SK-N-MC (cell line): ENCODE results near the gene ADH6.
"Not testable (repeated sequence)": the region's sequence is repeated elsewhere in the genome, so short reads cannot be mapped to it uniquely, and the experiment has no call there.

ENCODE experiments used
- DNase-seq: peaks from one replicate; pipeline ENCODE4 v3.0.0-alpha.2; 2011; ENCODE audit warnings: low read depth, low spot score
- H3K27ac ChIP-seq: fragments of 200-600 bp; sonication (generic); 2 replicates; pipeline ENCODE4 v1.5.1; 2016; ENCODE audit warnings: mixed run types
- H3K36me3 ChIP-seq: fragments of 200-600 bp; sonication (generic); 2 replicates; pipeline ENCODE4 v1.6.1; 2017; ENCODE audit warnings: antibody characterized with exemption, low read length, mixed read lengths; ENCODE audit not compliant: insufficient read depth
- H3K4me3 ChIP-seq: fragments of 200-600 bp; sonication (generic); 2 replicates; pipeline ENCODE4 v1.5.1; 2016
- H3K9ac ChIP-seq: fragments of 200-600 bp; sonication (generic); 2 replicates; pipeline ENCODE4 v1.8.0; 2017; ENCODE audit warnings: mixed run types, mixed read lengths; ENCODE audit not compliant: insufficient read length
- H3K9me3 ChIP-seq: fragments of 200-600 bp; sonication (generic); 2 replicates; pipeline ENCODE4 v1.6.1; 2017; ENCODE audit warnings: low read depth, mild to moderate bottlenecking, antibody characterized with exemption, low read length, moderate library complexity, mixed read lengths
- EZH2 ChIP-seq: fragments of 200-600 bp; sonication (generic); IDR thresholded peaks from one replicate; pipeline ENCODE4 v1.6.1; 2017; ENCODE audit warnings: antibody characterized with exemption
- FOXP2 ChIP-seq: optimal IDR thresholded peaks from 2 replicates; pipeline ENCODE3; 2011; ENCODE audit warnings: mild to moderate bottlenecking, moderate library complexity; ENCODE audit not compliant: insufficient read depth; ENCODE audit errors: extremely low read length, control extremely low read depth
- POLR2AphosphoS5 ChIP-seq: IDR thresholded peaks from 2 replicates; pipeline ENCODE4 v1.6.1; 2012; ENCODE audit warnings: mild to moderate bottlenecking, low read depth, low read length, borderline replicate concordance

ADH6 gene

GRCh38 chr4:99219072-99219471 is at the start of gene ADH6:
ADH6 (minus strand) TSS chr4:99219246; CDS start chr4:99219152, 94 bp downstream.
- Histone ChIP-seq H3K9ac (no peak within 1 kb of the TSS), H3K36me3 (no peaks in the 10 kb centered on the region), H3K9me3 (no peaks in the 10 kb centered on the region), H3K27ac (no peak within 1 kb of the TSS), H3K4me3 (no peak within 1 kb of the TSS)
- no peak for DNase-seq
- TF ChIP-seq EZH2 (no peak), FOXP2 (no peak), POLR2AphosphoS5 (no peak)

DNA sequence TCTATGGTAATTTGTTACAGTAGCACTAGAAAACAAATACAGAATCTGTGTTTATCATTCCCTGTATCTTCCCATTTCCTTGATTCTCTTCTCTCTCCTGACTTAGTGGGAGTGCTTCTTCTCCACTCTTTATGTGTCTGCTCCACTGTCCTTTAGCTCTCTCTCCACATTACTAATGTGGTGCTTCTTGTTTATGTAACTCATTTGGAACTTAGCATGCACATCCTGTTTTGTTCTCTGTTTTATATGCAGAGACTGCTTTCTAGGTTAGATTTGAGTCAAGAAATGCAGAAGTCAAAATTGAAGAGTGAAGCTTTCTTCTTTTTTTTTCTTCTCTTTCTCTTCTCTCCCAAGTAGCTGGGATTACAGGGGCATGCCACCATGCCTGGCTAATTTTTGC is 45.9 kb upstream of the ADH6 start:
- H3K4me3 ChIP-seq = no peak overlapping the region
- H3K9ac ChIP-seq = no peak overlapping the region
- no peaks in the 10 kb centered on the region for H3K9me3 ChIP-seq
- DNase-seq = no peak
- no peak overlapping the region for H3K27ac ChIP-seq
- H3K36me3 ChIP-seq = no peaks in the 10 kb centered on the region
- TF ChIP-seq EZH2 = no peak

DNA sequence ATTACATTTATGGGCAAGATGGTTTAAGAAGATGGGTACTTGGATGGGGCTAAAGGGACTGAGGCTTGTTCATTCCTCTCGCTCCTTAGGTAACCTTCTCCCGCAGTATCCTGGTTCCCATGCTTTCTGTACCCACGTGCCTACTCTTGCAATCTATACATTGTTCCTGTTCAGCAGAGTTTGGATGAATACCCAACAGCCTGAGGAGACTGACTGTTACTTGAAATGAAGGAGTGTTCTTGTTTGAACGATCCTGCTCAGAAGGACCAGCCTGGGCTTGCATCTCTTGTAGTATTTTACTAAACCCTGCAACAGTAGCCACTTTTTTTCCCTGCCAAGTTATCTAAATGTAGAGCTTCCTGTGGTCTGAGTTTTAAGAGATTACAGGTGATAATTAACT is 33.7 kb upstream of the ADH6 start:
- Histone ChIP-seq H3K9ac (no peak overlapping the region), H3K27ac (no peak overlapping the region), H3K9me3 (no peaks in the 10 kb centered on the region), H3K36me3 (no peaks in the 10 kb centered on the region), H3K4me3 (no peak overlapping the region)
- no peak for DNase-seq
- TF ChIP-seq POLR2AphosphoS5 = no peak
- no peak for TF ChIP-seq FOXP2
- no peak for TF ChIP-seq EZH2

- H3K27ac ChIP-seq = no peak overlapping the region
- TF ChIP-seq POLR2AphosphoS5 (no peak), FOXP2 (no peak), EZH2 (no peak)
- H3K4me3 ChIP-seq = no peak overlapping the region
- H3K9ac ChIP-seq = no peak overlapping the region
- H3K9me3 ChIP-seq = no peaks in the 10 kb centered on the region
- DNase-seq = no peak
- no peaks in the 10 kb centered on the region for H3K36me3 ChIP-seq
Measured at GRCh38 chr4:99248714-99249113, 29.7 kb upstream of the ADH6 start.

GRCh38 chr4:99235955-99236354 is 16.9 kb upstream of the ADH6 start:
- Histone ChIP-seq H3K36me3 (no peaks in the 10 kb centered on the region), H3K27ac (no peak overlapping the region), H3K9ac (no peak overlapping the region), H3K9me3 (no peaks in the 10 kb centered on the region), H3K4me3 (no peak overlapping the region)
- DNase-seq = no peak
- TF ChIP-seq POLR2AphosphoS5 (no peak), EZH2 (no peak), FOXP2 (no peak)

- Histone ChIP-seq H3K9ac (no peak overlapping the region), H3K36me3 (no peaks in the 10 kb centered on the region), H3K9me3 (no peaks in the 10 kb centered on the region), H3K27ac (no peak overlapping the region), H3K4me3 (no peak overlapping the region)
- DNase-seq = no peak
- TF ChIP-seq FOXP2 (no peak), EZH2 (no peak), POLR2AphosphoS5 (no peak)
Measured at GRCh38 chr4:99234331-99235010, 15.4 kb upstream of the ADH6 start.

- not testable (repeated sequence) for H3K9me3 ChIP-seq, H3K9ac ChIP-seq, H3K4me3 ChIP-seq, H3K36me3 ChIP-seq, H3K27ac ChIP-seq, DNase-seq
Measured at GRCh38 chr4:99233397-99233796, 14.4 kb upstream of the ADH6 start.

GRCh38 chr4:99228706-99229105 is 9.7 kb upstream of the ADH6 start:
- not testable (repeated sequence) for H3K27ac ChIP-seq, DNase-seq, H3K36me3 ChIP-seq, H3K9me3 ChIP-seq, H3K9ac ChIP-seq, H3K4me3 ChIP-seq

GRCh38 chr4:99227646-99228045 is 8.6 kb upstream of the ADH6 start:
- DNase-seq = not testable (repeated sequence)

DNA sequence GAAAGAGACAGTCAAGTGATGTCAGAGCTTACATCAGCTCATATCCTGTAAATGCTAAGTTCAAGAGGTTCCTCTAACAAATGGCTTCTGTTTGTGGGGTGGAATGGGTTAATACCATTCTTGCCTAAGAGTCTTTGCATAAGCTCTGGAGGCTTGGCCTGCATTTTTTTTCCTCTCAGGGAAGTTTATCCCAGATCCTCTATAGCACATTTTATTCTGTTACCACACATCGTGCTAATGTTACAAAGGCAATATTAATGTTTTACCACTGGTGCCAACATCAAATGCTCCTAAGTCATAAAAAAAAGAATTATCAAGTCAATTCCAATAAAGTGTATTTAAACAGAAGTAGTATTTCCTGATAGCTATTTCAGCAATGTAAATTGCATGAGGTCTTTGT is 2.9 kb upstream of the ADH6 start:
- Histone ChIP-seq H3K9me3 (no peaks in the 10 kb centered on the region), H3K27ac (peak overlapping the region; percentile 21; the same call in 1 of the 2 replicates), H3K36me3 (no peaks in the 10 kb centered on the region), H3K9ac (no peak overlapping the region), H3K4me3 (no peak overlapping the region)
- DNase-seq = no peak
- TF ChIP-seq POLR2AphosphoS5 (no peak), FOXP2 (no peak), EZH2 (no peak)

More at GRCh38 chr4:99227646-99228045, 8.6 kb upstream of the ADH6 start:
- H3K4me3 ChIP-seq, H3K9ac ChIP-seq, H3K36me3 ChIP-seq, H3K9me3 ChIP-seq, H3K27ac ChIP-seq: not testable (repeated sequence)
